ENCODE data around the gene PACRG. TPM values are rescaled to one million over a fixed set of nuclear protein-coding genes. Genes with fewer than 3 reads are reported as not detected.

Gene PACRG
- total RNA-seq, 1 experiment from 2014 or later = not detected

- no peak for DNase-seq (ENCODE audit: low spot score)
Measured at GRCh38 chr6:163176097-163176496, 448.3 kb downstream of the PACRG start.

DNA sequence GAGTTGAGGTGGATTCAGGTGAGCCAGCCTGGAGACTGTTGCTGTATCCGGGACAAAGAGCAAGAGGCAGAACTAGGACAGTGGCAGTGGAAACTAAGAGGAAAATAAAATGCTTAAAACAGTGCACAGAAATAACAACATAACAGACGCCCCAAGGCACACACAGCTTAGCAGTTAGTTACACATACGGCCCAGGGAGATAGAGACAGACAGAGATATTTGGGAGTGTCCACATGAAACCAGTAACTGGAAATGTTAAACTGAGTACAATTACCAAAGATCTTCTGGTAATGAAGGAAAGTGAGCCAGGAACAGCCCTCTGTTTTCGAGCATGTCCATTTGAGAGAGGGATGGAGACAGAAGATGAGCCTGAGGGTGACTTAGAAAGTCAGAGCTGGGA is 449.2 kb downstream of the PACRG start:
- DNase-seq (ENCODE audit: low spot score) = no peak

GRCh38 chr6:163177892-163178420 is 450.2 kb downstream of the PACRG start:
- no peak for DNase-seq (ENCODE audit: low spot score)

- no peak for DNase-seq (ENCODE audit: low spot score)
Measured at GRCh38 chr6:163179061-163179460, 451.3 kb downstream of the PACRG start.

DNA sequence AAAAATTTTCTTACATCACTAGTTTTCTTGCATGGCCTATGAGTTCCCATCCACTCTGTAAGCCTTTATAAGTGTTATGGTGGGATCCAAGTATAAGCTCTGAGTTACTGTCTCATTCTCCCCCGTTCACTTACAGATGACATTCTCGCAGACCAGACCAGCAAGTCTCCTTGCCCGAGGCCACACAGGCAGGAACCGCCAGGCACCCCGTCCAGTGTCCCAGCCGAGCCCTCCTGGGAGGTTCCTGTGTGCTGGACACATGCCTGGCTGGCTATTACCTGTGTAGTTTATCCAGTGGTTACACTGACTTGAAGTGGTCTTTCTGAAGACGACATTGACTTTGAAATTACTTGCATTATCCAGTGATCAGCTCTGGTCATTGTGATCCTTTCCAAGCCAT is 451.9 kb downstream of the PACRG start:
- no peak for DNase-seq (ENCODE audit: low spot score)

GRCh38 chr6:163180874-163181541 is 453.2 kb downstream of the PACRG start:
- peak; percentile 3 for DNase-seq (ENCODE audit: low spot score)

DNA sequence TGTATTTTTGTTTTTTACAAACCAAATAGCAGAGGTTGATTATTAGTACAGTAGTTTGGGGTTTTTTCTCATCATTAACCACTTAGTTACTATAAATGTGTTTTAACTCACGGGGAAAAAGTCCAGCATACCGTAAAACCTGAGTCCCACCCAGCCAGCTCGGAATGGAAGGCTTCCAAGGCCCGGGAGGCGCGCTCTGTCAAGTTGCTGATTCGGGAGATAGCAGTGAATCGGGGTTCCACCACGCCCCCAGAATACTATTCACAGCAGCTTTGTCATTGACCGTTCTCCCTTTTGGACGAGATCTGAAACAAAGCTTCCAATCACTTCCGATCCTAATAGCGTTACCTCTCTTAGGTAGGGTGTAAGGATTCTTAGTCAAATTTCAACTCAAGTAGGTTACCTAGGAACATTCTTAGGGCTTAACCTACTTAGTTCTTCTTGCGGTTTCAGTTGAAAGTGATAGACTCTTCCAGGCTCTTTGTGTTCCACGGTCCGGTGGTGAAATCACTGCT is 453.9 kb downstream of the PACRG start:
- no peak for DNase-seq (ENCODE audit: low spot score)

DNA sequence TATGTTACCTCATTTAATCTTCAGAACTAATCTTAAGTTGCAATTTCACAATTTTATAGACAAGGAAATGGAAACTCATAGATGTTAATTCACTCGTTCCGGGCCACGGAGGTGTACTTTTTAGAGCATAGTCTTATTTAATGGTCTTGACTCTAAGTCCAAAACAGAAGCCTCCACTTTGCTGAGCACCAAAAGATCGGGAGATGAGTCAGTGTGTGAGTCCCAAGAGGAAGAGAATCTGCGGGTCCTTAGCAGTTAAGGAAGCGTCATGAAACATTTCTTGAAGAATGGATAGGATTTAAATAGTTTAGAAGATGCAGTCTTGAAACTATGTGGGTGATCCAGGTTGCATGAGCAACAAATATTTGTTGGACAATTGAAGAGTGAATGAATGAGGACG is 454.9 kb downstream of the PACRG start:
- DNase-seq (ENCODE audit: low spot score) = no peak

GRCh38 chr6:163183806-163184205 is 456.0 kb downstream of the PACRG start:
- no peak for DNase-seq (ENCODE audit: low spot score)

DNA sequence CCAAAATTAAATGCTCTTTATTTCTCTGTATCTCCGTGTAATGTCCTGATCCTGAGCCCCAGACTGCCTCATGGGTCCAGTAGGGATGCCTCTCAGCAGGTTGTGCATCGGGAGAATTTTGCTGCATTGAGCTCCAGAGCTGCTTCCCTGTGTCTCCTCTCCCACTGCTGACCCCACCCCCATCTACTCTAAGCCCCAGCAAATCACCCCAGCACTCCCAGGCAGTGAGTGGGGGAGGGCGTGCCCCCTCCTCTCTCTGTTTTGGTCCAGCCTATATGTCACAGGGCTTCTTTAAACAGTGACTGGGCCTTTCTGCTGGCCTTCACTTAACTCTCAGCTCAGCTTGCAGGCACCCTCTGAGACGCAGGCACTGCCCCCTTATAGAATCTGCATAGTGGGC is 458.0 kb downstream of the PACRG start:
- no peak for DNase-seq (ENCODE audit: low spot score)

DNA sequence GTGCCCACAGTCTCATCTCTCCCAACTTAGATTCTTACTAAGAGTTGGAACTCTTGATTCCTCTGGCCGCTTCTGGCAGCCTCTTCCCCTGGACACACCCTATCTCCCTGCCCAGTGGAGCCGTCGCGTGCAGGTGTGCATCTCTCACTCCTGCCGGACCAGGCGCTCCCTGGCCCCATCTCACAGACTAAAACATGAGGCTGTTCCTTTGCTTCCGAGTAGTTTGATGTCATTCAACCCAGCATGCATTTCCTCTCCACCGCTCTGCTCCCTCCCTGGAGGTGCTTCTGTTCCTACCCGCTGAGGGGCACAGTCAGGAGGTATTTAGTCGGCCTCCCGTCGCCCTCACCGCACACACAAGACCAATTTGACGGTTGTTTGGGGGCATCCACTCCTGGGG is 458.8 kb downstream of the PACRG start:
- no peak for DNase-seq (ENCODE audit: low spot score)

DNA sequence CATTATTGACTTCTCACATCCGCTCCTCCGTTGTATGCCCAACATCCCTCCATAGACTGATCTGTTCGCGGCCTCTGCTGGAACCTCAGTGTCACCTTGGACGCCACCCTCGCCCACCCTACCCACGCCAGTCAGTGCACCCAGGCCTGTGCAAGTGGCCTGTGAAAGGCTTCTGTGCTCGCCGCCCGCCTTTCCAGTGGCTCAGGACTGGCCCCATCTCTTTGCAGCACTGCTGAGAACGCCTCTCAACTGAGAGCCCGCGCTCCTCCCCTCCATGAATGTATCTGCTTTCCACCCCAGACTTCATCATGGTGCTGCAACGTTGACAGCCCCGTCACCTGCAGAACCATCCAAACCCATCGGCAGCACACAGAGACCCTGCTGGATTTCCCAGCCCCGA is 459.4 kb downstream of the PACRG start:
- DNase-seq (ENCODE audit: low spot score) = no peak

GRCh38 chr6:163187606-163188005 is 459.8 kb downstream of the PACRG start:
- DNase-seq (ENCODE audit: low spot score) = no peak

DNA sequence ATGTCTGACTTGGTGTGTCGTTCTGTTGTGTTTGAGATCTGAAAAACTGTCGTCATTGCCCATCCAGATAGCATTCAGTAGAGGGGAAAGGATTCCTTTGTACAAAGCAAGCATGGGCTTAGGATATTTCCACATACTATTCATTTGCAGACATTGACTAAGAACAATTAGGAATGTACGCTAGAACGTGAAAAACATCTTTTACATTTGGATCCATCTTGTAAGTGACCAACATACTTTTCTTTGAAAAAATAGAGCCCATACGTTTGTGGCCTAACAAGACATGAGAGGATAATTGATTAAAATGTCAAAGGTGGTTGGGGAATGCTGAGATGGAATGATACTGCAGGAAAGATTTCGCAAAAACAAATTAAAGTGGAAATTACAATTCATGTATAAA is 461.0 kb downstream of the PACRG start:
- no peak for DNase-seq (ENCODE audit: low spot score)

- no peak for DNase-seq (ENCODE audit: low spot score)
Measured at GRCh38 chr6:163189609-163190008, 461.8 kb downstream of the PACRG start.

GRCh38 chr6:163190786-163191185 is 463.0 kb downstream of the PACRG start:
- DNase-seq (ENCODE audit: low spot score) = no peak

DNA sequence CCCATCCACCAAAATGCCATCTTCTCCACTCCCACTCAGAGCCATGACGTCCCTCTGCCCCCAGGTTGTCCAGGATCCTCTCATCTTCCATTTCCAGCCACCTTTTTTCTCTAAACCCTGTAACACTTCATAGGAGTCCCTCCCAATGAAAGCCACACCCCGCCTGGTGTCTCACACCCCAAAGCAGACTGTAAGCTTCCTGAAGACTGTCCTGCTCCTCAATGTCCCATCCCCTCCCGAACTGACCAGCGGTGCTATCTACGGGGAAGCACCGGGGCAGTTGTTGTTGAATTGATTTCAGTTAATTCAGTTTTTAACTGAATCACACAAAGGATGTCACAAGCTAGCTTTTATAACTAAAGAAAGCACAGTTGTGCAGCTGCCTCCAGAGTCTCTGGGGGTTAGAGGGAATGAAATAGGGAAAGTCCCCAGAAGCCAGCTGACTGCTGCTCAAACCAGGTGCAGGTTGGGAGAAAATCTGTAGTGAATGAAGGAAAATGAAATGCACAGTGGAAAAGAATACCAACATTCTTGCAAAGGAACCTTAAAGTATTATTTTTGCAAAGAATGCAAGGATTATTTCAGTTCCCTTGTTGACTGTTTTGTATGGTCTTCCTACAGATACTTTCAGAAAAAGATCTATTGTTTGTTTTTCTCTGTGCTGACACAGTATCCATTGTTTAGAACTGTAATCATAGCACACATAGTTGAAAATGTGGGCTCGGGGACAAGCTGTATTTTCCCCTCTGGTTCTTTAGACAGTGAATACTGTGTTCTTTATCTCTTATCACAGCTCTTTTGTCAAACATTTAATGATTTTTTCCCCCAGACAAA is 464.1 kb downstream of the PACRG start:
- no peak for DNase-seq (ENCODE audit: low spot score)

GRCh38 chr6:163192591-163192990 is 464.8 kb downstream of the PACRG start:
- DNase-seq (ENCODE audit: low spot score) = no peak

DNA sequence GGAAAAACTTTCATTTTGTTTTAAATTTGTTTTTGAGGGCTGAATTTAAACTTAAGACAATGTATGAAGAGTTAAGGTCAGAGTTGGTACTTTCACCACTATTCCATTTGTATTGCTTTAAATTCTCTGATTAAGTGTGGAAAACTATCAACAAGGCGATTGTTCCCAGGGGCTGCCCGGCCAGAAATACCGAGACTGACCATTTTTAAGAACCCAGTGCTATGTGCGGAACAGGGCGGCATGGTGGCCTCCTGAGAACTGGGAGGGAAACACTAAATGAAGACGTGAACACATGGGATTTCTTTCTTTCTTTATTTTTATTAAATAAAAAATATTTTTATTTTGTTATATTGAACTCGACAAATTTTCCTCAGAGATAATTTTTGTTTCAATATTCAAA is 465.6 kb downstream of the PACRG start:
- no peak for DNase-seq (ENCODE audit: low spot score)

GRCh38 chr6:163195721-163196691 is 468.2 kb downstream of the PACRG start:
- no peak for DNase-seq (ENCODE audit: low spot score)

- DNase-seq (ENCODE audit: low spot score) = no peak
Measured at GRCh38 chr6:163197839-163198238, 470.1 kb downstream of the PACRG start.

DNA sequence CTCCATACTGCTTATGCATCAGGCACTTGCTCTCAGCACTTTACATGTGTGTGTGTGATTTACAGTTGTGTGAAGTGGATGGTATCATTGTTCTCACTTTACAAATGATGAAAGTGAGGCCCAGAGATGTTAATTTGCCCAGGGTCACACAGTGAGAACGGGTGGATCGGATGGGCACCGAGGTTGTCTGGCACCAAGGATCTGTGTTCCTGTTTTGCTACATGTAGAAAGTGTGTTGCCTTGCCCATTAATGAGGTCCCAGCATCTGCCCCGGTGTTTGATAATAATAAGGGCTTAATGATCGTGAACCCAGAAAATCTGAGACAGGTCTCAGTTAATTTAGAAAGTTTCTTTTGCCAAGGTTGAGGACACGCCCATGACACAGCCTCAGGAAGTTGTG is 470.6 kb downstream of the PACRG start:
- no peak for DNase-seq (ENCODE audit: low spot score)

Data from A172 (cell line).